Measurements from ENCODE around the gene C6. TPM values are rescaled to one million over a fixed set of nuclear protein-coding genes. Genes with fewer than 3 reads are reported as not detected.
"Not testable (repeated sequence)": the region's sequence is repeated elsewhere in the genome, so short reads cannot be mapped to it uniquely, and the experiment has no call there.

C6 gene
- total RNA-seq, 6 experiments from 2014 or later = 0.09 to 0.12 TPM; not detected in 4

DNA sequence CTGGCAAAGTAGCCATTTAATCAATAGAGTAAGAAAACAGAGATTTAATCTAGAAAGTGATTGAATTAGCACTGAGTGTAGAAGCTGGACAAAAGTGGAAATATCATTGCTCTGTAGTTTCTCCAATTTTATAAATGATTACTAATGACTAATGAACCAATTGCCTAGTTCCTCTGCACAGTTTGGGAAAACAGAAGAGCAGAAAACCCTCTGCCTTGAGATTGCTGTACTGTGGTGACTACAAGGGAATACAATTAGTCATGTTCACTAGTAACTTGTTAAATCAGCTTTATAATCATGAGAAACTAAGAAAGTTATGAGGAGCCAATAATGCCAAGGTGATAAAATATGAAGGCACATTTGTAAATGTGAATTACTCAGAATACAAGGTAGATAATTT lies 21.1 kb upstream of the C6 start:
- TF ChIP-seq, protein P1, sequence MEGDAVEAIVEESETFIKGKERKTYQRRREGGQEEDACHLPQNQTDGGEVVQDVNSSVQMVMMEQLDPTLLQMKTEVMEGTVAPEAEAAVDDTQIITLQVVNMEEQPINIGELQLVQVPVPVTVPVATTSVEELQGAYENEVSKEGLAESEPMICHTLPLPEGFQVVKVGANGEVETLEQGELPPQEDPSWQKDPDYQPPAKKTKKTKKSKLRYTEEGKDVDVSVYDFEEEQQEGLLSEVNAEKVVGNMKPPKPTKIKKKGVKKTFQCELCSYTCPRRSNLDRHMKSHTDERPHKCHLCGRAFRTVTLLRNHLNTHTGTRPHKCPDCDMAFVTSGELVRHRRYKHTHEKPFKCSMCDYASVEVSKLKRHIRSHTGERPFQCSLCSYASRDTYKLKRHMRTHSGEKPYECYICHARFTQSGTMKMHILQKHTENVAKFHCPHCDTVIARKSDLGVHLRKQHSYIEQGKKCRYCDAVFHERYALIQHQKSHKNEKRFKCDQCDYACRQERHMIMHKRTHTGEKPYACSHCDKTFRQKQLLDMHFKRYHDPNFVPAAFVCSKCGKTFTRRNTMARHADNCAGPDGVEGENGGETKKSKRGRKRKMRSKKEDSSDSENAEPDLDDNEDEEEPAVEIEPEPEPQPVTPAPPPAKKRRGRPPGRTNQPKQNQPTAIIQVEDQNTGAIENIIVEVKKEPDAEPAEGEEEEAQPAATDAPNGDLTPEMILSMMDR (IDR thresholded peaks at IDR 0.05) = no peak
- Mint-ChIP-seq H3K9me3 (peaks cover 13% of the 10 kb centered on the region; the same call in 1 of the 2 replicates), H3K36me3 (ENCODE audit: low read depth) (no peaks in the 10 kb centered on the region), H3K4me1 (ENCODE audit: low read depth) (no peaks in the 10 kb centered on the region), H3K4me3 (no peak overlapping the region), H3K27me3 (ENCODE audit: insufficient read depth) (no peaks in the 10 kb centered on the region), H3K27ac (no peak overlapping the region)
- no peak for DNase-seq

DNA sequence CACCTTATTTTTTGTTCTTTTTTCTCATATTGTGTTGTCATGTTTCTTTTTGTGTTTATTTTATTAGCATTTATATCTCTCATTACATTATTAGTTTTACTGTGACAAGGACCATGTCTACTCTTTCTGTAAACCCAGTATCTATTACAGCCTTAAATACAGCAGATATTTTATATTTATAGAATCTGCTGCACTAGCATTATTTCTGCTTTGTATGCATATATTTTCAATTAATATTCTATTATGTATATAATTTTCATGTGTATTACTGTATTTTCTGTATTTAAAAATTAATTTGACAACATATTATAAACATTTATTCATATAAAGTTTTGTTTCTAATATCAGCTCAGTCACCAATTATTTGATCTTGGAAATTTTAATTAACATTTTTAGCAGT lies 19.5 kb upstream of the C6 start:
- peaks cover 13% of the 10 kb centered on the region; the same call in 1 of the 2 replicates for H3K9me3 Mint-ChIP-seq

DNA sequence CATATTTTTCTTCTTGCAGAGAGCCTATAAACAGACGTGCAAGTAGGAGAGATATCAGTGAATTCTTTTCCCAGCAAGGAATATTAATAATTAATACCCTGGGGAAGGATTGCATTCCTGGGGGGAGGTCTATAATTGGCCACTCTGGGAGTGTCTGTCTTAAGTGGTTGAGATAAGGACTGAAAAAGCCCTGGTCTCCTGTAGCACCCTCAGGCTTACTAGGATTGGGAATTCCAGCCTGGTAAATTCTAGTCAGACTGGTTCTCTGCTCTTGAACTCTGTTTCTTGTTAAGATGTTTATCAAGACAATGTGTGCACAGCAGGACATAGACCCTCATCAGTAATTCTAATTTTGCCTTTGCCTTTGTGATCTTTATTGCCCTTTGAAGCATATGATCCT lies 16.9 kb upstream of the C6 start:
- not testable (repeated sequence) for H3K4me1 Mint-ChIP-seq (ENCODE audit: low read depth)

More for the DNA sequence above, 19.5 kb upstream of the C6 start:
- H3K4me1 Mint-ChIP-seq (ENCODE audit: low read depth) = no peaks in the 10 kb centered on the region
- no peaks in the 10 kb centered on the region for H3K36me3 Mint-ChIP-seq (ENCODE audit: low read depth)
- H3K4me3 Mint-ChIP-seq = no peak overlapping the region
- H3K27ac Mint-ChIP-seq = no peak overlapping the region
- no peak for DNase-seq
- TF ChIP-seq, protein P1 (IDR thresholded peaks at IDR 0.05) = no peak
- H3K27me3 Mint-ChIP-seq (ENCODE audit: insufficient read depth) = peaks cover 2% of the 10 kb centered on the region; the same call in 1 of the 2 replicates

DNA sequence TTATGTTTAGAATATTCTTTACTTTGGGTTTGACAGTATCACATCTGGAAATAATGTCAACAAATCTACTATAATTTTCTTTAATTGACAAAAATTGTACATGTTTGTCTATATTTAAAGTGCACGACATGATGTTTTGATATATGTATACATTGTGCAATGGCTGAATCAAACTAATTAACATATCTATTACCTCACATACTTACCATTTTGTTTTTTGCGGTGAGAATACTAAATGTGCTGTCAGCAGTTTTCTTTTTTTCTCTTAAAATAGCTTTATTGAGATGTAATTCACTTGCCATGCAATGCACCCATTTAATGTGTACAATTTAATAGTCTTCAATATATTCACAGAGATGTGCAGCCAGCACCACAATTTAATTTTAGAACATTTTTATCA lies 10.6 kb upstream of the C6 start:
- no peak for DNase-seq
- no peaks in the 10 kb centered on the region for H3K36me3 Mint-ChIP-seq (ENCODE audit: low read depth)
- TF ChIP-seq, protein P1 (IDR thresholded peaks at IDR 0.05) = no peak
- no peak overlapping the region for H3K4me3 Mint-ChIP-seq
- peaks cover 2% of the 10 kb centered on the region; the same call in 1 of the 2 replicates for H3K27me3 Mint-ChIP-seq (ENCODE audit: insufficient read depth)
- H3K27ac Mint-ChIP-seq = no peak overlapping the region
- H3K9me3 Mint-ChIP-seq = no peaks in the 10 kb centered on the region; the same call in 1 of the 2 replicates
- H3K4me1 Mint-ChIP-seq (ENCODE audit: low read depth) = no peaks in the 10 kb centered on the region

More for the DNA sequence above, 16.9 kb upstream of the C6 start:
- peaks cover 13% of the 10 kb centered on the region; the same call in 1 of the 2 replicates for H3K9me3 Mint-ChIP-seq
- not testable (repeated sequence) for H3K27ac Mint-ChIP-seq; H3K27me3 Mint-ChIP-seq (ENCODE audit: insufficient read depth); H3K36me3 Mint-ChIP-seq (ENCODE audit: low read depth); DNase-seq; H3K4me3 Mint-ChIP-seq

DNA sequence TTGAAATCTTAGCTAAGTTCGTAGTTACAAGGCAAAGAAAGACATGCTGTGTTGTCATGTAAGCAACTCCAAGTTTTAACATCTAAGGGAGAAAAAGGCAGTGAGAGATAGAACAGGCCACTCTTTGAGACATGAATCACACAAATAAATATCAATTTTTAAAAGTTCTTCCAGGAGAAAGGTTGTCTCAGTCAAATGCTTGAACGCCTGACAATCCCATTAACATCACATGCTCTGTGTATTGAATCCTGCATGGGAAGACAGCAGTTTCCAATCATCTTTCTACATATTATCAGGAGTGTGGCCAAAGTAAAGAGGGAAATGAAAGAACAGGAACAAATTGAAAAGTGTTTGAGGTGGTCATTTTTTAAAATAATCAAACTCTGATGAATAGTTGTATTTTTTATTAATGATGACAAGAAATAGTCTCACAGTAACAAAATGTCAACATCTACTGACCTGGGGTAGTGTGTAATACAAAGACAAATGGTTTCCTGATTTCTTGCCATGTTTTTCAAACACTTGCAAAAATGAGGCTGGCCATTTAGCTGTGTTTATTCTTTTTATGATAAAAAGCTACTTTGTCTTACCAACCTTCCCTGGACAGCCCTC lies 6.4 kb upstream of the C6 start:
- TF ChIP-seq, protein P1 (IDR thresholded peaks at IDR 0.05) = no peak
- DNase-seq = no peak
- no peaks in the 10 kb centered on the region for H3K27me3 Mint-ChIP-seq (ENCODE audit: insufficient read depth)

DNA sequence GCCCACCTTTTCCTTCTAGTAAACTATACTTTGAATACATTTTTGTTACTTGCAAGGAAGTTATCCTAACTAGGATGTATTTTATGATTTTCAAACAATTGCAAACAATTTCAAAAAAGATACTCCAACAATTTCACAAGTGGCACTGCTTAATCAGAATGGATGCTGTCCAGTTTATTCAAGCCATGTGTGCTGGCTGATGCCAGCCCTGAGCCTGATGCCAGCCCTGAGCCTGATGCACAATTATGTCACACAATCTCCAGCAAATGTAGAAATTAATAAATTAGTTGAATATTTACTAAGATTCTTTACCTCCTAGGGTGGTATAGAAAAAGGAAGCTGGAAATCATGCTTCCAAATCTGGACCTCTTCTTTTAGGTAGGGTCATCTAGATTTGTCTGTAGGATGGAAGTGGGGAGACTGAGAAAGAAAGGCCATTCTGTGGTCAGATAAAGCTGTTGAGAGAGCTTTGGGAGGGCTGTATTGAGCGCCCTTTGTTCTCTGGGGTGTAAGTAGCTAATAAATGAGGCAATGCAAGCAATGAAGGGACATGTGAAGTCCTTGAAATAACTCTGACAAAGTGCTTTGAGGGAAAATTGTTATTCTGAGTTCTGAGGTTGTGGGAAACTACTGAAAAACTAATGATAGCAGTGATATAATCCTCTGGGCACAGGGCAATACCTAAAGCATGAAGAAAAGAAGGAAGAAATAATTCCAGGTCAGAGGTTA lies 5.8 kb upstream of the C6 start:
- Mint-ChIP-seq H3K27me3 (ENCODE audit: insufficient read depth) (no peaks in the 10 kb centered on the region), H3K9me3 (no peaks in the 10 kb centered on the region), H3K4me1 (ENCODE audit: low read depth) (no peaks in the 10 kb centered on the region), H3K4me3 (no peak overlapping the region), H3K36me3 (ENCODE audit: low read depth) (no peaks in the 10 kb centered on the region), H3K27ac (no peak overlapping the region)
- TF ChIP-seq, protein P1 (IDR thresholded peaks at IDR 0.05) = no peak
- no peak for DNase-seq

More for the DNA sequence above, 6.4 kb upstream of the C6 start:
- H3K4me3 Mint-ChIP-seq = no peak overlapping the region
- no peaks in the 10 kb centered on the region for H3K4me1 Mint-ChIP-seq (ENCODE audit: low read depth)
- H3K9me3 Mint-ChIP-seq = no peaks in the 10 kb centered on the region
- no peak overlapping the region for H3K27ac Mint-ChIP-seq
- no peaks in the 10 kb centered on the region for H3K36me3 Mint-ChIP-seq (ENCODE audit: low read depth)

Measured in HFFc6 (cell line).